WTC11 (cell line): Measurements from ENCODE around the gene FAM78B. TPM values are rescaled to one million over a fixed set of nuclear protein-coding genes. Genes with fewer than 3 reads are reported as not detected.

ENCODE experiments used
- ATAC-seq: fragments of 200-7000 bp; cut with Tn5 transposase; 2 replicates; pipeline ENCODE4 v1.10.0; 2021; ENCODE audit warnings: mild to moderate bottlenecking, moderate library complexity
- CTCF ChIA-PET: fragments of 300-600 bp; sonication (Branson Sonifier 250); formaldehyde crosslinking; loops from one replicate; lab custom pipeline; 2021; ENCODE audit warnings: antibody characterized with exemption; lab: Charles Lee
- POLR2A ChIA-PET: fragments of 350-600 bp; sonication (Branson Sonifier 250); formaldehyde crosslinking; loops from one replicate; lab custom pipeline; 2021; ENCODE audit warnings: antibody characterized with exemption; lab: Charles Lee
- DNase-seq: peaks from one replicate; pipeline ENCODE4 v3.0.0; 2021; ENCODE audit warnings: low spot score
- H3K27ac Mint-ChIP-seq: 2 replicates; pipeline ENCODE4 v1.8.0; 2021; ENCODE audit warnings: mixed read lengths
- H3K27me3 Mint-ChIP-seq: 2 replicates; pipeline ENCODE4 v1.8.0; 2021; ENCODE audit warnings: low read depth, mild to moderate bottlenecking, moderate library complexity, mixed read lengths
- H3K36me3 Mint-ChIP-seq: 2 replicates; pipeline ENCODE4 v1.8.0; 2021; ENCODE audit warnings: mixed read lengths
- H3K4me1 Mint-ChIP-seq: 2 replicates; pipeline ENCODE4 v1.8.0; 2022; ENCODE audit warnings: mixed read lengths
- H3K4me3 Mint-ChIP-seq: 2 replicates; pipeline ENCODE4 v1.8.0; 2021; ENCODE audit warnings: mild to moderate bottlenecking, moderate library complexity, mixed read lengths
- H3K9me3 Mint-ChIP-seq: 2 replicates; pipeline ENCODE4 v1.8.0; 2021; ENCODE audit warnings: mixed read lengths
- ATF2 ChIP-seq: sonication (generic); formaldehyde crosslinking; IDR thresholded peaks from 2 replicates; pipeline ENCODE4 v1.8.1; 2022; ENCODE audit warnings: low read depth, missing genetic modification reagents, borderline replicate concordance
- CREM ChIP-seq: sonication (generic); formaldehyde crosslinking; IDR thresholded peaks from 2 replicates; pipeline ENCODE4 v1.8.1; 2022; ENCODE audit warnings: mild to moderate bottlenecking, missing genetic modification reagents, moderate library complexity
- CTCF ChIP-seq: fragments of 200-600 bp; IDR thresholded peaks from 2 replicates; pipeline ENCODE4 v1.8.0; 2022; ENCODE audit warnings: antibody characterized with exemption
- EMX1 ChIP-seq: fragments of 250-450 bp; sonication (Bioruptor Pico); IDR thresholded peaks from 2 replicates; pipeline ENCODE4 v1.8.0; 2021; ENCODE audit warnings: mild to moderate bottlenecking
- MXD4 ChIP-seq: fragments of 250-450 bp; sonication (Bioruptor Pico); IDR thresholded peaks from 2 replicates; pipeline ENCODE4 v1.8.0; 2021; ENCODE audit warnings: mild to moderate bottlenecking, moderate library complexity, borderline replicate concordance
- NR1H2 ChIP-seq: sonication (generic); formaldehyde crosslinking; IDR thresholded peaks from 2 replicates; pipeline ENCODE4 v1.9.0; 2021; ENCODE audit warnings: mild to moderate bottlenecking, moderate library complexity, missing genetic modification reagents
- NR2C2 ChIP-seq: sonication (generic); formaldehyde crosslinking; IDR thresholded peaks from 2 replicates; pipeline ENCODE4 v1.8.0; 2022; ENCODE audit warnings: mild to moderate bottlenecking, missing genetic modification reagents
- OVOL2 ChIP-seq: fragments of 250-450 bp; sonication (Bioruptor Pico); IDR thresholded peaks from 2 replicates; pipeline ENCODE4 v1.9.0; 2021; ENCODE audit warnings: mild to moderate bottlenecking, borderline replicate concordance
- PRDM15 ChIP-seq: sonication (generic); formaldehyde crosslinking; IDR thresholded peaks from 2 replicates; pipeline ENCODE4 v1.8.0; 2022; ENCODE audit warnings: missing genetic modification reagents
- RORB ChIP-seq: fragments of 250-450 bp; sonication (Bioruptor Pico); IDR thresholded peaks from 2 replicates; pipeline ENCODE4 v1.9.0; 2021; ENCODE audit warnings: mild to moderate bottlenecking
- USF1 ChIP-seq: sonication (generic); formaldehyde crosslinking; IDR thresholded peaks from 2 replicates; pipeline ENCODE4 v1.8.0; 2022; ENCODE audit warnings: mild to moderate bottlenecking, missing genetic modification reagents
- ZBTB43 ChIP-seq: sonication (generic); formaldehyde crosslinking; IDR thresholded peaks from 2 replicates; pipeline ENCODE4 v1.8.1; 2023; ENCODE audit warnings: mild to moderate bottlenecking, missing genetic modification reagents
- ZMAT4 ChIP-seq: fragments of 250-450 bp; sonication (Bioruptor Pico); IDR thresholded peaks from 2 replicates; pipeline ENCODE4 v1.9.0; 2021; ENCODE audit warnings: mild to moderate bottlenecking
- ZNF232 ChIP-seq: sonication (generic); formaldehyde crosslinking; IDR thresholded peaks from 2 replicates; pipeline ENCODE4 v1.8.0; 2022; ENCODE audit warnings: mild to moderate bottlenecking, missing genetic modification reagents
- ZNF396 ChIP-seq: fragments of 250-450 bp; sonication (Bioruptor Pico); IDR thresholded peaks from 2 replicates; pipeline ENCODE4 v1.8.0; 2021; ENCODE audit warnings: mild to moderate bottlenecking, moderate library complexity, borderline replicate concordance
- microRNA-seq: library from miRNA; unstranded; fragments of <30 nt; microRNA quantifications from one replicate; pipeline ENCODE4 v1.2.0, GENCODE V29; 2022; ENCODE audit warnings: borderline number of aligned reads
- total RNA-seq: library from RNA; stranded (reverse); gene quantifications from 3 replicates; pipeline ENCODE4 v1.2.3, GENCODE V29; 2021

Gene FAM78B
- total RNA-seq, 1 experiment from 2014 or later = 2.6 TPM

- ATAC-seq (no peak), DNase-seq (no peak)
- POLR2A ChIA-PET = no interaction called here
- no peak for TF ChIP-seq RORB (CRISPR knock-in tag)
- no peak for TF ChIP-seq CREM (CRISPR knock-in tag)
- TF ChIP-seq ATF2 (CRISPR knock-in tag) = no peak
- TF ChIP-seq USF1 = no peak
- no peak for TF ChIP-seq MXD4 (CRISPR knock-in tag)
- TF ChIP-seq CTCF = no peak
- TF ChIP-seq OVOL2 = no peak
- TF ChIP-seq EMX1 = no peak
- no peak for TF ChIP-seq NR1H2
- TF ChIP-seq NR2C2 (CRISPR knock-in tag) = no peak
- TF ChIP-seq ZNF396 = no peak
- no peak for TF ChIP-seq ZNF232 (CRISPR knock-in tag)
- TF ChIP-seq PRDM15 (CRISPR knock-in tag) = no peak
- no peak for TF ChIP-seq ZMAT4 (CRISPR knock-in tag)
- TF ChIP-seq ZBTB43 (CRISPR knock-in tag) = no peak
- Mint-ChIP-seq H3K4me1 (no peaks in the 10 kb centered on the region), H3K4me3 (no peak overlapping the region), H3K36me3 (no peaks in the 10 kb centered on the region), H3K9me3 (peaks cover 9% of the 10 kb centered on the region), H3K27me3 (0 out of 2 replicates have a peak, but pooled peaks cover 4% of the 10 kb centered on the region), H3K27ac (no peak overlapping the region)
- CTCF ChIA-PET = no interaction called here
These were observed 146.6 kb downstream of the FAM78B start for GRCh38 chr1:166020210-166020609.

Small RNAs within 50 kb of the gene (microRNA-seq; reads per million reads assigned to microRNA genes)
- gene MIR921 = not detected
